ENCODE measurements around the gene TNFRSF12A.
"Not testable (repeated sequence)": the region's sequence is repeated elsewhere in the genome, so short reads cannot be mapped to it uniquely, and the experiment has no call there.

The TNFRSF12A gene

DNA sequence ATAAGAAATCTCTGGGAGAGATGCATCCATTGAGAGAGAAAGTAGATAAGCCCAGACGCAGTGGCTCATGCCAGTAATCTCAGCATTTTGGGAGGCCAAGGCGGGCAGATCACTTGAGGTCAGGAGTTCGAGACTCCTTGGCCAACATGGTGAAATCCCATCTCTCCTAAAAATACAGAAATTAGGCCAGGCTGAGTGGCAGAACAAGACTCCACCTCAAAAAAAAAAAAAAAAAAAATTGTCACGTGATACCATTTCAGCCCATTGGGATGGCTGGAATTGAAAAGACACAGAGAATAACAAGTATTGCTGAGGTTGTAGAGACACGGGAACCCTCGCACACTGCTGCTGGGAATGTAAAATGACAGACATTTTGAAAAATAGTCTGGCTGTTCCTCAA is 42.4 kb downstream of the TNFRSF12A start:
- TF ChIP-seq, protein P1, sequence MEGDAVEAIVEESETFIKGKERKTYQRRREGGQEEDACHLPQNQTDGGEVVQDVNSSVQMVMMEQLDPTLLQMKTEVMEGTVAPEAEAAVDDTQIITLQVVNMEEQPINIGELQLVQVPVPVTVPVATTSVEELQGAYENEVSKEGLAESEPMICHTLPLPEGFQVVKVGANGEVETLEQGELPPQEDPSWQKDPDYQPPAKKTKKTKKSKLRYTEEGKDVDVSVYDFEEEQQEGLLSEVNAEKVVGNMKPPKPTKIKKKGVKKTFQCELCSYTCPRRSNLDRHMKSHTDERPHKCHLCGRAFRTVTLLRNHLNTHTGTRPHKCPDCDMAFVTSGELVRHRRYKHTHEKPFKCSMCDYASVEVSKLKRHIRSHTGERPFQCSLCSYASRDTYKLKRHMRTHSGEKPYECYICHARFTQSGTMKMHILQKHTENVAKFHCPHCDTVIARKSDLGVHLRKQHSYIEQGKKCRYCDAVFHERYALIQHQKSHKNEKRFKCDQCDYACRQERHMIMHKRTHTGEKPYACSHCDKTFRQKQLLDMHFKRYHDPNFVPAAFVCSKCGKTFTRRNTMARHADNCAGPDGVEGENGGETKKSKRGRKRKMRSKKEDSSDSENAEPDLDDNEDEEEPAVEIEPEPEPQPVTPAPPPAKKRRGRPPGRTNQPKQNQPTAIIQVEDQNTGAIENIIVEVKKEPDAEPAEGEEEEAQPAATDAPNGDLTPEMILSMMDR (conservative IDR thresholded peaks at IDR 0.05; ENCODE audit: control insufficient read depth, insufficient read depth, low read depth, low read length): no peak
- no peak for DNase-seq (ENCODE audit: low read depth)
- no peak overlapping the region for H3K4me3 ChIP-seq (ENCODE audit: control insufficient read depth, low read depth, low read length)

DNA sequence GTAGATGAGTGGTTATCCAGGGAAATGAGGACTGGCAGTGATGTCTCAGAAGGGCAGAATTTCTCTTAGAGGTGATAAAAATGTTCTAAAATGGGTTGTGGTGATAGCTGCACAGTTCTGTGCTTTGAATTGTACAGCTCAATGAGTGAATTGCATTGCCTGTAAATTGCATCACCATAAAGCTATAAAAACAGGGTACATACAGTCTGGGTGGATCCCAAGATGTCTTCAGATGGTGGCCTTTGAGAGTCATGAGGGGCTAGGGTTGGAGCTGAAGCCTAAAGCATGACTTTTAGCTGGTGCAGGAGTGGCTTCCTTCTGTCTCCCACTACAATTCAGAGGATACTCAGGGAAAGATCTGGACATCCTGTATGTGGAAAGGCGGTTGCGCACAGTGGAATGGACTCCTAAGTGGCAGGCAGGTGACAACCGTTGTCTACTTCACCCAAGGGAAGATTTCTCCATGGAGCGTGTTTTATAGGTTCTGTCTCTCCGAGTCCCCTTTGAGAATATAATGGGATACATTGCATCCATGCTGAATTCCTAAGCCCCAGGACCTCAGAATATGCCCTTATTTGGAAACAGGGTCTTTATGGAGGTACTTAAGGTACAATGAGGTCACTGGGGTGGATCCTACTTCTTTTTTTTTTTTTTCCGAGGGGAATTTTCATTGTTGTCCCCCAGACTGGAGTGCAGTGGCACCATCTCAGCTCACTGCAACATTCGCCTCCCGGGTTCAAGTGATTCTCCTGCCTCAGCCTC is 43.6 kb downstream of the TNFRSF12A start:
- no peak for DNase-seq (ENCODE audit: low read depth)
- no peak overlapping the region for H3K4me3 ChIP-seq (ENCODE audit: control insufficient read depth, low read depth, low read length)
- TF ChIP-seq, protein P1 (conservative IDR thresholded peaks at IDR 0.05; ENCODE audit: control insufficient read depth, insufficient read depth, low read depth, low read length): no peak

DNA sequence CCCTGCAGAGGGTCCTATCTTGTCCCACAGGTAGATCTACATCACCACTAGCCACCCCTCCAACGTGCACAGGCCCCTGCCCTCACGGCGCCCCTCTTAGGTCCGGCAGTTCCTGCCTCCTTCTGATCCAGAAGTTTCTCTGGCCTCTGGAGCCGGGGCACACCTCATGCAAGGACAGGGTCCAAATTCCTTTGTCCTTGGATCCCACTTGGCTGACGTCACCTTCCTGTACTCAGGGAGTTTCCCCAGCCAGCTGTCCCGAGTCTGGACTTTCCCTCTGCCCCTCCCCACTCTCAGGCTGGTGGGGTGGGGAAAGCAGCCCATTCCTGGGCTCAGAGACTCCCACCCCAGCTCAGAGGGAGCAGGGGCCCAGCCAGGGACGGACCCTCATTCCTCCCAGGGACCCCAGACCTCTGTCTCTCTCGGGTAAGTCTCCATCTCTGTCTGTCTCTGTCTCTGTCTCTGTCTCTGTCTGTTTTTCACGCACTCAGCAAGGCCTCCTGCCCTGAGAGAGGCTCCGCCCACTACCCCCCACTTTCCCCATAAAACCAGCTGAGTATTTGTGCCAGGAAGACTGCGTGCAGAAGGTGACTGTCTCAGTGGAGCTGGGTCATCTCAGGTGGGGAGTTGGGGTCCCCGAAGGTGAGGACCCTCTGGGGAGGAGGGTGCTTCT is 45.0 kb downstream of the TNFRSF12A start, which contains the start of gene IL32:
IL32 (plus strand) TSS at position 572 of the 673 bp plus-strand sequence. CDS start 172 bp downstream, outside the sequence.
- TF ChIP-seq, protein P1 (conservative IDR thresholded peaks at IDR 0.05; ENCODE audit: control insufficient read depth, insufficient read depth, low read depth, low read length): no peak
- H3K4me3 ChIP-seq (ENCODE audit: control insufficient read depth, low read depth, low read length): peak within 1 kb of the TSS; percentile 7
- DNase-seq (ENCODE audit: low read depth): peak; percentile 54

DNA sequence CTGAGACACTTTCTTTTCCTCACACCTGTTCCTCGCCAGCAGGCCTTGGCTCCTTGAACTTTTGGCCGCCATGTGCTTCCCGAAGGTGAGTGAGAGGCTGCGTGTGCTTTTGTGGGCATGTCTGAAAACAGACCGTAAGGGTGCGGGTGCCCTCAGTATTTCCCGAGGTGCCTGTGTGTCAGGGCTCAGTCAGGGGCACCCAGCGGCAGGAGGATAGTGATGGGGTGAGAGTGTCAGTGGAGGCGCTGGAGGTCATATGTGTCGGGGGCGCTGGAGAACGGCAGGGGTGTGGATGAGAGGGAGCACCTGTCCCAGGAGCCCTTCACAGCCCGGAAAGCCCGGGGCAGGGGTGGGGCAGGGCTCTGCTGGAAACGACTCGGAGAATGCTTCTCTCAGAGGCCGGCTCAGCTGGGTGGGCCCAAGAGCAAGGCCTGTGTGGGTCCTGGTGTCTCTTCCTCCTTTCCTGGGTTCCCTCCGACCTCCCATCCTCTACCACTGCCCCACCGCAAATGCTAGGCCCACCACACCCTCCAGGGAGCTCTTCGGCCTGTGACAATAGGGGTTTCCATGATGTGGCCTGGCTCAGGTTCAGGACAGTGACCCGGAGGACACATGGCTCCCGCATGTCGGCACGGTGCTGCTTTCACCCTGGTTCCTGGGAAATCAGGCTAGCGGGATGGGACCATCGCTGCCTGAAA is 45.7 kb downstream of the TNFRSF12A start:
- no peak for DNase-seq (ENCODE audit: low read depth)
- TF ChIP-seq, protein P1 (conservative IDR thresholded peaks at IDR 0.05; ENCODE audit: control insufficient read depth, insufficient read depth, low read depth, low read length): no peak
- H3K4me3 ChIP-seq (ENCODE audit: control insufficient read depth, low read depth, low read length): peak overlapping the region; percentile 7

DNA sequence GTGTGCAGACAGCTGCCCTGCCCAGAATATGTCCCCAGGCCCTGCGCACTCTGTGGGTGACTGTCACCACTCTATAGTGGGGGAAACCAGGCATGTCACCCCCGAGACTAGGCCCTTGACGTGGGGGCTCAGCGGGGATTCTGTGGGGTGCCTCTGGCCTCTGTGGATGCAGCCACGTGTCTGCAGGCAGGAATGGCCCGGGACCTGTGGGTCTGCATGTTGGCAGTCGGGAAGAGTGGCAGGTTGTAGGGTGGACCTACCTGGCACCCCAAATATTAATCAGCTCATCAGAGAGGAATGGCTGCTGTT is 46.2 kb downstream of the TNFRSF12A start:
- no peak overlapping the region for H3K4me3 ChIP-seq (ENCODE audit: control insufficient read depth, low read depth, low read length)
- TF ChIP-seq, protein P1 (conservative IDR thresholded peaks at IDR 0.05; ENCODE audit: control insufficient read depth, insufficient read depth, low read depth, low read length): no peak
- no peak for DNase-seq (ENCODE audit: low read depth)

DNA sequence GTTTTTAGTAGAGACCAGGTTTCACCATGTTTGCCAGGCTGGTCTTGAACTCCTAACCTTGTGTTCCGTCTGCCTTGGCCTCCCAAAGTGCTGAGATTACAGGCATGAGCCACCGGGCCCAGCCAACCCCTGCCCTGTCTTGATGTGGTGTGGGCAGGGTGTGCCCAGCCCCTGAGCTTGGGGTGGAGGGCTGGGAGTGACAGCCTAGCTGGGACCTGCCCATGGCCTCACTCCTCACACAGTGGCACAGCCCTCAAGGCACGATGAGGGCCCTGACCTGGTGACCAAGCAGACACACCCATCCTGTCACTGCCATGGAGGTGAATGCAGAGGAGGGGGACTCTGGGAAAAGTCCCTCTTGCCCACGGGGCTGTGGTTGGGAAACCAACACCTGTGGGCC is 48.3 kb downstream of the TNFRSF12A start:
- H3K4me3 ChIP-seq (ENCODE audit: control insufficient read depth, low read depth, low read length): no peak overlapping the region
- TF ChIP-seq, protein P1 (conservative IDR thresholded peaks at IDR 0.05; ENCODE audit: control insufficient read depth, insufficient read depth, low read depth, low read length): no peak
- DNase-seq (ENCODE audit: low read depth): no peak

DNA sequence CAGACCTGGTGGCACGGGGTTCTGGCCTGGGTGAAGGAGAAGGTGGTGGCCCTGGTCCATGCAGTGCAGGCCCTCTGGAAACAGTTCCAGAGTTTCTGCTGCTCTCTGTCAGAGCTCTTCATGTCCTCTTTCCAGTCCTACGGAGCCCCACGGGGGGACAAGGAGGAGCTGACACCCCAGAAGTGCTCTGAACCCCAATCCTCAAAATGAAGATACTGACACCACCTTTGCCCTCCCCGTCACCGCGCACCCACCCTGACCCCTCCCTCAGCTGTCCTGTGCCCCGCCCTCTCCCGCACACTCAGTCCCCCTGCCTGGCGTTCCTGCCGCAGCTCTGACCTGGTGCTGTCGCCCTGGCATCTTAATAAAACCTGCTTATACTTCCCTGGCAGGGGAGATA is 49.0 kb downstream of the TNFRSF12A start:
- not testable (repeated sequence) for H3K4me3 ChIP-seq (ENCODE audit: control insufficient read depth, low read depth, low read length); DNase-seq (ENCODE audit: low read depth)

All from fibroblast of mammary gland (primary cell).